MM.1S (cell line): ENCODE measurements around the gene CENPX.
A peak's percentile ranks its signal among the peaks of the same experiment; 100 is the strongest.
"Not testable (repeated sequence)": the region's sequence is repeated elsewhere in the genome, so short reads cannot be mapped to it uniquely, and the experiment has no call there.

Experiments used
- DNase-seq: peaks from one replicate; pipeline ENCODE4 v3.0.0-alpha.2; 2015
- H2AFZ ChIP-seq: fragments of 300-600 bp; sonication (generic); 2 replicates; pipeline ENCODE4 v1.6.0; 2016; ENCODE audit warnings: antibody characterized with exemption, low read length
- H3F3A ChIP-seq: fragments of 300-600 bp; sonication (generic); 2 replicates; pipeline ENCODE4 v1.6.1; 2016; ENCODE audit warnings: mild to moderate bottlenecking, antibody characterized with exemption, low read length, moderate library complexity, mixed read lengths; ENCODE audit not compliant: insufficient read depth
- H3K27ac ChIP-seq: fragments of 300-600 bp; sonication (generic); 2 replicates; pipeline ENCODE4 v1.5.1; 2016; ENCODE audit warnings: mild to moderate bottlenecking, low read length
- H3K27me3 ChIP-seq: fragments of 300-600 bp; sonication (generic); replicated peaks from 2 replicates; pipeline ENCODE4 v1.6.0; 2016; ENCODE audit warnings: low read length; ENCODE audit not compliant: insufficient read depth
- H3K36me3 ChIP-seq: fragments of 300-600 bp; sonication (generic); replicated peaks from 2 replicates; pipeline ENCODE4 v1.6.1; 2016; ENCODE audit warnings: mild to moderate bottlenecking, low read length, mixed read lengths; ENCODE audit not compliant: insufficient read depth
- H3K4me1 ChIP-seq: fragments of 300-600 bp; sonication (generic); 2 replicates; pipeline ENCODE4 v1.6.1; 2016; ENCODE audit warnings: low read length, mixed read lengths
- H3K4me2 ChIP-seq: fragments of 300-600 bp; sonication (generic); 2 replicates; pipeline ENCODE4 v1.6.0; 2016; ENCODE audit warnings: low read depth, low read length
- H3K4me3 ChIP-seq: fragments of 300-600 bp; sonication (generic); 2 replicates; pipeline ENCODE4 v1.5.1; 2016; ENCODE audit warnings: low read length, mixed read lengths
- H3K79me2 ChIP-seq: fragments of 300-600 bp; sonication (generic); 2 replicates; pipeline ENCODE4 v1.6.1; 2016; ENCODE audit warnings: mixed run types, low read length, mixed read lengths
- H3K9ac ChIP-seq: fragments of 300-600 bp; sonication (generic); 2 replicates; pipeline ENCODE4 v1.6.1; 2016; ENCODE audit warnings: low read length, mixed read lengths
- H3K9me2 ChIP-seq: fragments of 300-600 bp; sonication (generic); replicated peaks from 2 replicates; pipeline ENCODE4 v1.6.1; 2016; ENCODE audit warnings: mild to moderate bottlenecking, low read length, mixed read lengths; ENCODE audit not compliant: insufficient read depth
- H3K9me3 ChIP-seq: fragments of 300-600 bp; sonication (generic); replicated peaks from 2 replicates; pipeline ENCODE4 v1.6.1; 2016; ENCODE audit warnings: mild to moderate bottlenecking, low read length, mixed read lengths; ENCODE audit not compliant: insufficient read depth
- H4K20me1 ChIP-seq: fragments of 300-600 bp; sonication (generic); 2 replicates; pipeline ENCODE4 v1.6.1; 2016; ENCODE audit warnings: mild to moderate bottlenecking, low read length, moderate library complexity, mixed read lengths; ENCODE audit not compliant: insufficient read depth
- EZH2 ChIP-seq: fragments of 300-600 bp; sonication (generic); optimal IDR thresholded peaks from 2 replicates; pipeline ENCODE3; 2017; ENCODE audit warnings: low read depth, mild to moderate bottlenecking, antibody characterized with exemption, low read length, mixed read lengths
- EZH2phosphoT487 ChIP-seq: fragments of 300-600 bp; sonication (generic); IDR thresholded peaks from 2 replicates; pipeline ENCODE4 v1.6.1; 2018; ENCODE audit warnings: antibody characterized with exemption, low read length
- TF ChIP-seq, protein P1 (sequence below): fragments of 300-600 bp; sonication (generic); IDR thresholded peaks from 2 replicates; pipeline ENCODE4 v1.5.1; 2016; ENCODE audit warnings: antibody characterized with exemption, low read length, mixed read lengths

The CENPX gene

DNA sequence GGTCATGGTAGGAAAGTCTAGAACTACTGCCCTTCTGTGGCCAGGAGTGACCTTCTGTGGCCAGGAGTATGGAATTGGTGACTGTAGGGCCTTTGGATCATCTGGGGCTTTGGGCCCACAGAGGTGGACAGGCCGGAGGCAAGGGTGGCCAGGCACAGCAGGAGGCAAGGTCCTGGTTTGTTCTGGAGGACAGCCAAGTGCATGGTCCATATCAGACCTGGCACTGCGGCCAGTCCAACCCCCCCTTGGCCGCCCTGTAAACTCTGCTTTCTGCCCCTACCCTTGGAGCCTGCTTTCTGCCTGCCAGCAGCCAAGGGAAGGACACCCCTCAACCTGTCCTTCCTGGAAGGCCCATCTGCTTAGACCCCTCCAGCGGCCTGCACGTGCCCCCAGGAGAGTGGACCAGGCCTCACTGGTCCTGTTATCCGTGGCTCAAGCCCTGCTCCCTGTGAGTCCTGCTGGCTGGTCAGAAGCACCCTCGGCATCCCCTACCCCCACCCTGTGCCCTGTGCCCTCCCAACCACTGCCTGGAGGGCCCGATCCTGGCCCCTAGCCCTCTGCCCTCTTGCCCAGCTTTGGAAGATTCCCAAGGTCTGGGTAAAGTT is 17.1 kb upstream of the CENPX start:
- Histone ChIP-seq H3K9me2 (no peaks in the 10 kb centered on the region), H3K9ac (no peak overlapping the region), H3K4me3 (no peak overlapping the region), H3K27me3 (0 out of 2 replicates have a peak, but pooled peaks cover 6% of the 10 kb centered on the region), H2AFZ (no peak overlapping the region), H3K27ac (no peak overlapping the region), H3F3A (no peaks in the 10 kb centered on the region), H3K9me3 (no peaks in the 10 kb centered on the region), H3K36me3 (no peaks in the 10 kb centered on the region), H3K4me2 (no peak overlapping the region), H4K20me1 (no peaks in the 10 kb centered on the region), H3K79me2 (peaks cover 12% of the 10 kb centered on the region), H3K4me1 (peaks cover 8% of the 10 kb centered on the region; the same call in 1 of the 2 replicates)
- no peak for DNase-seq
- no peak for TF ChIP-seq EZH2
- no peak for TF ChIP-seq EZH2phosphoT487
- TF ChIP-seq, protein P1, sequence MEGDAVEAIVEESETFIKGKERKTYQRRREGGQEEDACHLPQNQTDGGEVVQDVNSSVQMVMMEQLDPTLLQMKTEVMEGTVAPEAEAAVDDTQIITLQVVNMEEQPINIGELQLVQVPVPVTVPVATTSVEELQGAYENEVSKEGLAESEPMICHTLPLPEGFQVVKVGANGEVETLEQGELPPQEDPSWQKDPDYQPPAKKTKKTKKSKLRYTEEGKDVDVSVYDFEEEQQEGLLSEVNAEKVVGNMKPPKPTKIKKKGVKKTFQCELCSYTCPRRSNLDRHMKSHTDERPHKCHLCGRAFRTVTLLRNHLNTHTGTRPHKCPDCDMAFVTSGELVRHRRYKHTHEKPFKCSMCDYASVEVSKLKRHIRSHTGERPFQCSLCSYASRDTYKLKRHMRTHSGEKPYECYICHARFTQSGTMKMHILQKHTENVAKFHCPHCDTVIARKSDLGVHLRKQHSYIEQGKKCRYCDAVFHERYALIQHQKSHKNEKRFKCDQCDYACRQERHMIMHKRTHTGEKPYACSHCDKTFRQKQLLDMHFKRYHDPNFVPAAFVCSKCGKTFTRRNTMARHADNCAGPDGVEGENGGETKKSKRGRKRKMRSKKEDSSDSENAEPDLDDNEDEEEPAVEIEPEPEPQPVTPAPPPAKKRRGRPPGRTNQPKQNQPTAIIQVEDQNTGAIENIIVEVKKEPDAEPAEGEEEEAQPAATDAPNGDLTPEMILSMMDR = no peak

DNA sequence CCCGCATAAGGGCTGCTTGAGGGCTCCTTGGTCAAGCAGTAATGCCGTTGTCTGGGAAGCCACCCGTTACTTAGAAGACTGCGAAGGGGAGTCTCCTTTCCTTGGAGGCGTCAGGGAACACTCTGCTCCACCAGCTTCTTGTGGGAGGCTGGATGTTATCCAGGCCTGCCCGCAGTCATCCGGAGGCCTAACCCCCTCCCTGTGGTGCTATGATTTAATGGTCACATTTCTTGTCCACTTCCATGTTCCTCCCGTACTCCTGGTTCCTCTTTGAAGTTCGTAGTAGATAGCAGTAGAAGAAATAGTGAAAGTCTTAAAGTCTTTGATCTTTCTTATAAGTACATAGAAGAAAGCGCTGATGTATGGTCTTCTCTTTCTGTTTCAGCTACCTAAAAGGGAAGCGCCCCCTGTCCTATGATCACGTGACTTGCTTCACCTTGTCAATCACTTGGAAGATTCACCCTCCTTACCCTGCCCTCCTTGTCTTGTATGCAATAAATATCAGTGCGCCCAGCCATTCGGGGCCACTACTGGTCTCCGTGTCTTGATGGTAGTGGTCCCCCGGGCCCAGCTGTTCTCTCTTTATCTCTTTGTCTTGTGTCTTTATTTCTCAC is 16.2 kb upstream of the CENPX start:
- not testable (repeated sequence) for H3K9me3 ChIP-seq, H3K4me2 ChIP-seq, H3F3A ChIP-seq, DNase-seq, H3K36me3 ChIP-seq, H4K20me1 ChIP-seq, H2AFZ ChIP-seq, H3K27ac ChIP-seq, H3K9me2 ChIP-seq, H3K27me3 ChIP-seq, H3K9ac ChIP-seq, H3K4me1 ChIP-seq, H3K4me3 ChIP-seq
- H3K79me2 ChIP-seq = peaks cover 12% of the 10 kb centered on the region

GRCh38 chr17:82037889-82038195 is 15.2 kb upstream of the CENPX start:
- no peaks in the 10 kb centered on the region for H3K9me2 ChIP-seq
- peak overlapping the region; percentile 44 for H2AFZ ChIP-seq
- peak overlapping the region; percentile 93 for H3K4me3 ChIP-seq
- 0 out of 2 replicates have a peak, but pooled peaks cover 6% of the 10 kb centered on the region for H3K27me3 ChIP-seq
- H3F3A ChIP-seq = no peaks in the 10 kb centered on the region
- H4K20me1 ChIP-seq = no peaks in the 10 kb centered on the region
- DNase-seq = no peak
- H3K9me3 ChIP-seq = no peaks in the 10 kb centered on the region
- H3K27ac ChIP-seq = no peak overlapping the region; the same call in 1 of the 2 replicates
- TF ChIP-seq, protein P1 = no peak
- TF ChIP-seq EZH2phosphoT487 = no peak
- TF ChIP-seq EZH2 = no peak
- peaks cover 12% of the 10 kb centered on the region for H3K79me2 ChIP-seq
- H3K4me1 ChIP-seq = peaks cover 8% of the 10 kb centered on the region; the same call in 1 of the 2 replicates
- H3K9ac ChIP-seq = no peak overlapping the region
- H3K36me3 ChIP-seq = no peaks in the 10 kb centered on the region
- H3K4me2 ChIP-seq = peak overlapping the region; percentile 65
